ENCODE results near the gene ZNF593. TPM values are rescaled to one million over a fixed set of nuclear protein-coding genes. Genes with fewer than 3 reads are reported as not detected.
A peak's percentile ranks its signal among the peaks of the same experiment; 100 is the strongest.

ZNF593 gene
- total and polyA plus RNA-seq, 12 donors: 10.7 to 159 (median 19.1) TPM

GRCh38 chr1:26181586-26182382, 12.1 kb downstream of the ZNF593 start:
- Histone ChIP-seq H3K4me3 (no peak overlapping the region), H3K36me3 (no peaks in the 10 kb centered on the region), H3K27ac (no peak overlapping the region), H3K9me3 (no peaks in the 10 kb centered on the region), H3K4me1 (peaks cover 0 to 8% (median 0%) of the 10 kb centered on the region in 9 donors), H3K27me3 (no peaks in the 10 kb centered on the region)
- DNase-seq: no peak
- intact Hi-C loops (cut with DNase I): loop anchor here in 1 of 10 donors (10.0 kb wide), 1 partner anchor 143 kb away; no protein-coding TSS in a partner anchor
- 61 to 67% methylated on average over 9 of the region's 9 CpGs for WGBS, 2 donors
- TF ChIP-seq CTCF (IDR thresholded peaks at IDR 0.05): no peak
- ATAC-seq: peak in 5 of 8 donors; percentile 30 to 75 (median 63)

DNA sequence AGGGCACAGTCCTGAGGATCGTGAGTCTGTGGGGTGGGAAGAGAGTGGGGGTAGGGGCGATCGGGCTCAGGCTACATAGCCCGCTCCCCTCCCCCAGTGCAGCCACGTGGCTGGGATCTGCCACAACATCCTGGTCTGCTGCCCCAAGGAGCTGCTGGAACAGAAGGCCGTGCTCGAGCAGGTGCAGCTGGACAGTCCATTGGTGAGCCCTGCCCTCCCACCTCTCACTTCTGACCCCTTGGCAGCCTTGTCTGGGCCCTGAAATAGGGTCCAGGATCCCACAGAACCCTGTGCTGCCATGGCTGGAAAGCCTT, 12.6 kb downstream of the ZNF593 start:
- Histone ChIP-seq H3K9me3 (no peaks in the 10 kb centered on the region), H3K36me3 (no peaks in the 10 kb centered on the region), H3K27ac (no peak overlapping the region), H3K27me3 (no peaks in the 10 kb centered on the region), H3K4me3 (no peak overlapping the region), H3K4me1 (peaks cover 0 to 8% (median 0%) of the 10 kb centered on the region in 9 donors)
- intact Hi-C loops (cut with DNase I): loop anchor here in 1 of 10 donors (10.0 kb wide), 1 partner anchor 142 kb away; no protein-coding TSS in a partner anchor
- ATAC-seq (peak in 1 of 8 donors; percentile 12), DNase-seq (no peak)
- no peak for TF ChIP-seq CTCF (IDR thresholded peaks at IDR 0.05)
- 78 to 87% methylated on average over 7 of the region's 7 CpGs for WGBS, 2 donors

DNA sequence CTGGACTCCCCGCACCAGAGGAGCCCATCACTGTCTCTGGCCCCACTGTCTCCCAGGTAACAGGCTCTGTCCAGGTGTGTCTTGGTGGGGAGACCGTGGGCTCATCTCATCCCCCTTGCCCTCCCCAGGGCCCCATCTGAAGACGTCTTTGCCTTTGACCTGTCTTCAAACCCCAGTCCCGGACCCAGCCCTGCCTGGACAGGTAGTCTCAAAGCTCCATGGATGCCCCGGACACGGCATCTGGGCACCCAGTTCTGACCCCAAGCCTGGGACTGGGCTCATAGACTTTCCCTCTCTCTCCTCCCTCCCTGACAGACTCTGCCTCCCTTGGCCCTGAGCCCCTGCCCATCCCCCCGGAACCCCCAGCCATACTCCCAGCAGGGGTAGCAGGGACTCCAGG, 14.4 kb downstream of the ZNF593 start:
- DNase-seq (no peak), ATAC-seq (no peak)
- no peak overlapping the region for H3K4me3 ChIP-seq
- H3K4me1 ChIP-seq: peaks cover 0 to 8% (median 0%) of the 10 kb centered on the region in 9 donors
- no peaks in the 10 kb centered on the region for H3K9me3 ChIP-seq
- intact Hi-C loops (cut with DNase I): loop anchor here in 1 of 10 donors (10.0 kb wide), 1 partner anchor 141 kb away; no protein-coding TSS in a partner anchor
- no peak for TF ChIP-seq CTCF (IDR thresholded peaks at IDR 0.05)
- no peaks in the 10 kb centered on the region for H3K36me3 ChIP-seq
- no peaks in the 10 kb centered on the region for H3K27me3 ChIP-seq
- no peak overlapping the region for H3K27ac ChIP-seq
- WGBS, 2 donors: 89 to 91% methylated on average over 7 of the region's 7 CpGs

DNA sequence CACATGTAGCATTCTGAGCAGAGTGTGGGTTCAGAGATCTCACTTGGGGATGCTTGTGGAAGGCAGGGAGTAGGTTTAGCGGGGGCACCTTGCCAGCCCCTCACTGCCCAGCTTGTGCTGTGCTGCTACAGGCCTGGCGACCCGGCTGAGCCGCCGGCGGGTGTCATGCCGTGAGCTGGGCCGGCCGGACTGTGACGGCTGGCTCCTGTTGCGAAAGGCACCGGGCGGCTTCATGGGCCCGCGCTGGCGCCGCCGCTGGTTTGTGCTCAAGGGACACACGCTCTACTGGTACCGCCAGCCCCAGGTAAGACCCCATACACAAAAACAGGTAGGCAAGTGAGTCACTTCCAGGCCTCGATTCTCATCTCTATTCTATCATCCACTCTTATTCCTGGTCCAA, 15.2 kb downstream of the ZNF593 start:
- no peak for TF ChIP-seq CTCF (IDR thresholded peaks at IDR 0.05)
- WGBS, 2 donors: 93 to 95% methylated on average over 21 of the region's 21 CpGs
- ATAC-seq (no peak), DNase-seq (no peak)
- Histone ChIP-seq H3K4me1 (peaks cover 0 to 8% (median 0%) of the 10 kb centered on the region in 9 donors), H3K9me3 (no peaks in the 10 kb centered on the region), H3K36me3 (no peaks in the 10 kb centered on the region), H3K27me3 (no peaks in the 10 kb centered on the region), H3K4me3 (no peak overlapping the region), H3K27ac (no peak overlapping the region)
- intact Hi-C loops (cut with DNase I): loop anchor here in 1 of 10 donors (10.0 kb wide), 1 partner anchor 140 kb away; no protein-coding TSS in a partner anchor
